Omental fat pad (tissue), 4 donors: ENCODE data around the gene OR1C1. TPM values are rescaled to one million over a fixed set of nuclear protein-coding genes. Genes with fewer than 3 reads are reported as not detected.
"Not testable (repeated sequence)": the region's sequence is repeated elsewhere in the genome, so short reads cannot be mapped to it uniquely, and the experiment has no call there.

Source experiments
- ATAC-seq: fragments of 150-250 bp; one replicate; pipeline ENCODE4 v1.9.1; 2016; ENCODE audit warnings: mild to moderate bottlenecking, moderate library complexity; ENCODE audit not compliant: low FRiP score
- DNase-seq: peaks from one replicate; pipeline ENCODE4 v3.0.0-alpha.2; 2019; ENCODE audit warnings: low spot score
- CTCF ChIP-seq, 3 donors: fragments of 450-650 bp; IDR thresholded peaks; one replicate each; pipeline ENCODE4 v1.5.1; 2016 to 2017; ENCODE audit warnings: antibody characterized with exemption in 3 of 3, mild to moderate bottlenecking in 3 of 3, moderate library complexity in 2 of 3
- total RNA-seq, 4 donors: library from RNA; depleted of rRNA; stranded (reverse); fragments of >200 nt; gene quantifications; one replicate each; pipeline ENCODE4 v1.1.0, GENCODE V29; 2016

OR1C1 gene
- not detected for total RNA-seq

- DNase-seq (no peak), ATAC-seq (no peak)
- no peak for TF ChIP-seq CTCF (IDR thresholded peaks at IDR 0.05)
Measured at GRCh38 chr1:247760456-247760855, at the start of gene OR1C1. TSS of gene OR1C1 (minus strand) at chr1:247760556. CDS start at chr1:247758406, 2,150 bp downstream.

- TF ChIP-seq CTCF (IDR thresholded peaks at IDR 0.05): no peak
- ATAC-seq (no peak), DNase-seq (no peak)
Measured at GRCh38 chr1:247797518-247797917, 37.2 kb upstream of the OR1C1 start.

GRCh38 chr1:247769603-247770002, 9.2 kb upstream of the OR1C1 start:
- DNase-seq (no peak), ATAC-seq (no peak)
- no peak for TF ChIP-seq CTCF (IDR thresholded peaks at IDR 0.05)

GRCh38 chr1:247754311-247754710, 6.0 kb downstream of the OR1C1 start:
- ATAC-seq, DNase-seq: not testable (repeated sequence)

- no peak for ATAC-seq
- no peak for DNase-seq
- no peak for TF ChIP-seq CTCF (IDR thresholded peaks at IDR 0.05)
Measured at GRCh38 chr1:247749870-247750269, 10.5 kb downstream of the OR1C1 start.

- no peak for DNase-seq
- TF ChIP-seq CTCF (IDR thresholded peaks at IDR 0.05): no peak
- ATAC-seq: no peak
Measured at GRCh38 chr1:247748041-247748440, 12.3 kb downstream of the OR1C1 start, which contains the start of gene OR14A2. TSS of gene OR14A2 (minus strand) at chr1:247748141.

GRCh38 chr1:247747616-247748015, 12.7 kb downstream of the OR1C1 start:
- no peak for DNase-seq
- no peak for TF ChIP-seq CTCF (IDR thresholded peaks at IDR 0.05)
- no peak for ATAC-seq
